Neural progenitor cell (in vitro differentiated cells): ENCODE results near the gene SIRT5.

ENCODE experiments used
- EZH2 ChIP-seq: fragments of 200-600 bp; sonication (generic); IDR thresholded peaks from 2 replicates; pipeline ENCODE4 v1.6.1; 2017; ENCODE audit warnings: antibody characterized with exemption, mild to moderate bottlenecking, moderate library complexity
- EZH2phosphoT487 ChIP-seq: fragments of 200-600 bp; sonication (generic); IDR thresholded peaks from 2 replicates; pipeline ENCODE4 v1.6.1; 2017; ENCODE audit warnings: antibody characterized with exemption
- TF ChIP-seq, protein P1 (sequence below): fragments of 200-600 bp; sonication (generic); IDR thresholded peaks from 2 replicates; pipeline ENCODE4 v1.5.1; 2017; ENCODE audit warnings: antibody characterized with exemption, mild to moderate bottlenecking

DNA sequence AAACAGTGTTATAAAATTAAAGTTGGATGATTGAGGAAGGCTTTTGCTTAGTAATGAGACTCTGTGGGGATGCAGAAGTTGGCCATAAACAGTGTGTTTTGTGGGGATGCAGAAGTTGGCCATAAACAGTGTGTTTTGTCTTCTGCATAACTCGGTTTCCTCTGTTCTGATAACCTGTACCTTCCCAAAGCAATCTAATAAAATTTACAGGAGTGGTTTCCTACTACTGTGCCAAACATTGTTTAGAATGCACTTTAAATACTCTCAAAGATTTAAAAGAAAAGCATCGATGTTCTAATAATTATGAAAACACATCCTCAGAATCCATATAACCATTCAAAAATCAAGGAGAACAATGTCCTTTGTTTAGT, 36.9 kb upstream of the SIRT5 start:
- no peak for TF ChIP-seq EZH2phosphoT487
- TF ChIP-seq, protein P1, sequence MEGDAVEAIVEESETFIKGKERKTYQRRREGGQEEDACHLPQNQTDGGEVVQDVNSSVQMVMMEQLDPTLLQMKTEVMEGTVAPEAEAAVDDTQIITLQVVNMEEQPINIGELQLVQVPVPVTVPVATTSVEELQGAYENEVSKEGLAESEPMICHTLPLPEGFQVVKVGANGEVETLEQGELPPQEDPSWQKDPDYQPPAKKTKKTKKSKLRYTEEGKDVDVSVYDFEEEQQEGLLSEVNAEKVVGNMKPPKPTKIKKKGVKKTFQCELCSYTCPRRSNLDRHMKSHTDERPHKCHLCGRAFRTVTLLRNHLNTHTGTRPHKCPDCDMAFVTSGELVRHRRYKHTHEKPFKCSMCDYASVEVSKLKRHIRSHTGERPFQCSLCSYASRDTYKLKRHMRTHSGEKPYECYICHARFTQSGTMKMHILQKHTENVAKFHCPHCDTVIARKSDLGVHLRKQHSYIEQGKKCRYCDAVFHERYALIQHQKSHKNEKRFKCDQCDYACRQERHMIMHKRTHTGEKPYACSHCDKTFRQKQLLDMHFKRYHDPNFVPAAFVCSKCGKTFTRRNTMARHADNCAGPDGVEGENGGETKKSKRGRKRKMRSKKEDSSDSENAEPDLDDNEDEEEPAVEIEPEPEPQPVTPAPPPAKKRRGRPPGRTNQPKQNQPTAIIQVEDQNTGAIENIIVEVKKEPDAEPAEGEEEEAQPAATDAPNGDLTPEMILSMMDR = no peak
- no peak for TF ChIP-seq EZH2
